HG02970 (cell line): ENCODE measurements around the gene PRSS33.

Source experiments
- ATAC-seq: cut with Tn5 transposase; IDR thresholded peaks from one replicate; pipeline ENCODE4 v1.9.1; 2021; ENCODE audit warnings: mild to moderate bottlenecking, moderate library complexity, moderate number of reproducible peaks; ENCODE audit not compliant: unreplicated experiment, low FRiP score

PRSS33 gene

DNA sequence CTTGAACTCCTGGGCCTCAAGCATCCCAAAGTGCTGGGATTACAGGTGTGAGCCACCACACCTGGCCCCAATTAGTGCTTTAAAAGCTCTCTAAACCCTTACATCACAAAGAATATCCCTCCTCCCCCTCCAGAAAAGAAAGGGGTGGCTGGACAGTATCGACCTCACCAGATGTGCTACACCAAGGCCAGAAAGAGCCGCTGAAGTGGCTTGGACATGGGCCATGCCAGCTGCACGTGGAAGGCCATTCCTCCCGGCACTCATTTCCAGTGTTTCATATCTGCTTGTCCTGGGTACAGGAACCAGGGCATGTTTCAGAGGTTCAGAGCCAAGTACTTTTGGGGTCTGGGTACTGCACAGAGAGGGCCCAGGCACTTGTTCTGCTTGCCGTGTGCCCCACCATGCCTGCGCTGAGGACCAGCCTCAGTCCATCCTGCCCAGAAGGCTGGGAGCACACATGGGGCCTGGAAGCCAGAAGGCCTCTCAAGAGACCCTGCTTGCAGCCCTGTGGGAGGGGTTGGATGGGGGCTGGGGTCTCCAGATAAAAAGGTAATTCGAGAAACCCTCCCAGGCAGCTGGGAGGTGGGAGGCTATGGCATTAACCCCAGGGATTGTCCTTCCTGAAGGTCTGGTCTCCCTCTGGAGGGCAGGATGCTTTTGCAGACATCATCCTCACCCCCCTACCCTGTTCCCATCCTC lies 38.5 kb downstream of the PRSS33 start:
- ATAC-seq: no peak

DNA sequence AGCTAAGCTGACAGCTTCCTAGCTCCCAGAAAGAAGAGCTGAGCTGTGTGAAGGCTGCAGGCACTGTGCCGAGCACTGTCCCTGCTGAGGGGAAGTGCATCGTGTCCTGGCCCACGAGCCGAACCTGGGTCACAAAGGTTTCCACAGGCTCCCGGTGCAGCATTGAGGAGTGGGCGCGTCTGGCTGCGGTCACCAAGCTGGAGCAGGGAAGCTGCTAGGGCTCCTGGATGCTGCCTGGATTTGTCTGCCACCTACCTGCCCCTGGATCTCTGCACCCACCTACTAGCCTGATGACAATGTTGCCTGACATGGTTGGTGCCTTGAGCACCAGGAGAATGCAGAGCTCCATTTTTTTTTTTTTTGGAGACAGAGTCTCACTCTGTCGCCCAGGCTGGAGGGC lies 41.4 kb downstream of the PRSS33 start:
- no peak for ATAC-seq

DNA sequence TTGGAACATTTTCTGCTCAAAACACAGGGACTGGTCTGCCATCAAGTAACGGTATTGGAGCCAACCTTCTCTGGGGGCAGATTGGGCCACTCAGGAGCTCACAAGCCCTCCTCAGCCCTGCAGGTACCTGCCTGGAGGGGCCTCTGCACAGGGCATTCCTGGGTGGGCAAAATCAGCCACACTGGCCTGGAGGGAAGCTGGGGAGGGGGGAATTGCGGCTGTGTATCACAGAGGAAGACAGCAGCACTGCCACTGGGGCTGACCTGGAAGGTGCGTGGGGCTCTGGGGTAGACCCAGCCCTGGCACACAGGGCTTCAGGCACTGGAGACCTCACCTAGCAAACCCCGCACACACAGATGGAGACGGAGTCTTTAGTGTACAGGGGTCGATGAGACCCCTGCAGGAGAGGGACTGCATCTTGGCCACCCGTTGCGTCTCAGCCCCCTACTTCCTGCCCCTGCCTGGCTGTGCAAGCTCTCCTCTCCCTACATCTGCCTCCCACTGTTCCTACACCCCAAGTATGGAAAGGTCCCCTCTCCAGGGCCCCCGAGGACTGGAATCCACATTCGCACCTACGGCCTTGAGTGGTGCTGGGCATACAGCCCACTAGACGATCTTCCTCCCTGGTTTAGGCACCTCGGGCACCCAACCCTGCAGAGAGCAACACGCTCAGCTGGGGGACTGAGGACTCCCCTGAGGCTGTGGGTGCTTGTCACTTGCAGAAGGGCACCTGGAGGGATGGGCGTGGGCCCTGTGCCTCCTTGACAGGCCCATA lies 42.1 kb downstream of the PRSS33 start:
- ATAC-seq: no peak

DNA sequence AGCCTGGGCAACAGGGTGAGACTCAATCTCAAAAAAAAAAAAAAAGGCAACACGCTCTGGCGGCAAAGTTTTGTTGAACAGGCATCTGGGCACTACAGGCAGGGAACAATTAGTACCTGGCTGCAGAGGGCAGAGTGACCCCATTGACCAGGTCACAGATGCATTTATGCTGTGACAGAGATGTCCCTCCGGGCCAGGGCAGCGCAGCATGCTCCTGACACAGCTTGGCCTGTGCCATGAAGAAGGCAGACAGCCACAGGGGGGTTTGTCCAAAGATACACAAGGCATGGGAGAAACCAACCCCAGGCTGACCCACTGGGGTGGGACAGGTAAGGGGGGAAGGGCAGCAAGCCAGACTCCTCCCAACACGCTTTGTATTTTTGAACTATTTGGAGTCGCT lies 42.6 kb downstream of the PRSS33 start:
- no peak for ATAC-seq

DNA sequence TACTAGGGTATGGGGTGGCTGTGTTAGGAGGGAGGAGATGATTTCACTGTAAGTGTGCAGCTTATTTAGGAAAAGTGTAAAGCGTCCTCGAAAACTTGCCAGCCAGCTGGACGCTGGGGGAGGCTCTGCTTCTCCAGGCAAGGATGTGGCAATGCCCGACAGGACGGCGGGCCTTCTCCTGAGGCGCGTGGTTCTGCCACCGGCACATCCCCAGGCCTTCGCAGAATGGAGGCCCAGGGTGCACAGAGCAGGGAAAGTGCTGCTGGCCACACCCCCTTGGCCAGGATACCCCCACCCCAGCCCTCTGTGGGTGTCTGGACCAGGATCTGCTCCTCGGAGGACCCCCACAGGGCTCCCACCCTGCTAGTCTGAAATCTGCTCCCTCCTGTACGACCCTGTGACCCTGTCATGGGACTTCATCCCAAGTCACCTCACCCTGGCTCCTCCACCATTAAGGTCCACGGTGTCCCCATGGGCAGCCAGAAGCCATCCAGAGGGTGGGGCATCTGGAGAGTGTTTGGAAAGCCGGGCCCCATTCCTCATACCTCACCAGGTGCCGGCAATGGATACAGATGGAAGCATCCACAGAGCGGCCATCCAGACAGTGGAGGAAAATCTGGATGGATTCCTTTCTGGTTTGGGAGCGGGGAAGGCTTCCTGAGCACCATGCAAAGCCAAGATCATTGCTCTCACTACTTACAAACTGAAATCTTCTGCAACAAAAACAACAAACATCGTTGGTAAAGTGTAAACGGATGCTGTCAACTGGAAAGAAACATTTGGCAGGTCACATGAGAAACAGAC lies 44.2 kb downstream of the PRSS33 start:
- no peak for ATAC-seq

DNA sequence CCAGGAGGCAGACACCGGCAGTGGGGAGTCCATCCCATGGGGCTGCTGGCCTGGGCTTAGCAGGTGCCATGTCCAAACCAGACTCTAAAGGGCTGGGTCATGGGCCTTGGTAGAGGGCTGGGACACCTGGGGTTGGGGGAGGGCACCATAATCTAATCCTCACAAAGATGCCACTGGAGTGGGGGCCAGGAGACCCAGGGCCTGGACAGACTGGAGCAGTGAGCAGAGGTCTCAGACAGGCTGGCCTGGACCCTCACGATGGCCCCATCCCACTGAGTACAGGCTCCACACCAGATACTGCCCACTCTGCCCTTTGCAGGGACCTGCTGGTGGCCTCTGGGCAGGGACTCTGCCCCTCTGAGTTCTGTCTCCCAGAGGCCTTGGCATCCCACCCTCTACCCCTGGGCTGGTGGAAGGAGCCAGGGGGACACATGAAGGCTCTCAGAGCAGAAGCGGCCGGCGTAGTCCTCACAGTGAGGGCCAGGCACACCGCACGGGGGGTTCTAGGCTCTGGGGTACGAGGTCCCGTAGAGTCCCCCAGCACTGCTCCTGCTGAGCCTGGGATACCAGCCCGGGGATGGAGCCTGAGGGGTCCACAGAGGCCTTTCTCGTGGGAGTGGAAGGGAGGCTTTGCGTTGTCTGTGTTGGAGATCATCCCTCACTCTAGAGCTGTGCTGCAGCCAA lies 44.9 kb downstream of the PRSS33 start:
- ATAC-seq: no peak

DNA sequence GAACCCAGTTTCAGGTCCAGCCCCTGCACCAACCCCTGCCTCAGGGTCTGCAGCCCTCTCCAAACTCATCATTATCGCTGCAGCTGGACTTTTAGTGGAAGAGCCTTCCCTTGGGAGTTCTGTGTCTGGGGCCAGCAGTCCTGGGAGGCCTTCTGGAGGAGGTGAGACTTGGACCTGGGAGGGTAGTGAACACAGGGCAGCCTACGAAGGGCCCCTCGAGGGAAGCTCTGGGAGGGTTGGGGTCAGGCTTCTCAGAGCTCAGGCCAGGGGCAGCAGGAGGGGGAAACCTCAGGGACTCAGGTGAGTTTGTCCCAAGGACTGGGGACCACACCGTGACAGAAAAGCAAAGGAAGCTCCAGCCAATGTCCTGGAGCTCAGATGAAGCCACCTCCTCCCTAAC lies 46.2 kb downstream of the PRSS33 start:
- no peak for ATAC-seq

DNA sequence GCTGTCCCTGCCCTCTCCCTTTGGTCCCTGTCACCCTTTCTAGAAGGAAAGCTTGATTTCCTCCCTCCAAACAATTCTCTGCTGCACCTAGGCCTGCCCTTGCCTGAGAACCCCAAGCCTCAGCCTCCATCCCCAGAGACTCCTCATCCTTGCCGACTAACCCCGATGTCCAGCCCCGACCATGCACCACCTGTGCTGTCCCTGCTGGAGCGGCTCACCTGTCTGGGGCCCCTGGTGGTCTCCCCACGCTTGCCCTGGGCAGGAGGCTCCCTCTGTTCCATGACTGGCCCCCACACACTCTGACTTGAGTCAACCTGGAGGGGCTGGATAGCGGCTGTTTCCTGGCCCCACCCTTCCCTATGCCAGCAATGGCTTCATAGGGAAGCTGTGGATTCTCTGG lies 46.9 kb downstream of the PRSS33 start:
- ATAC-seq: no peak

DNA sequence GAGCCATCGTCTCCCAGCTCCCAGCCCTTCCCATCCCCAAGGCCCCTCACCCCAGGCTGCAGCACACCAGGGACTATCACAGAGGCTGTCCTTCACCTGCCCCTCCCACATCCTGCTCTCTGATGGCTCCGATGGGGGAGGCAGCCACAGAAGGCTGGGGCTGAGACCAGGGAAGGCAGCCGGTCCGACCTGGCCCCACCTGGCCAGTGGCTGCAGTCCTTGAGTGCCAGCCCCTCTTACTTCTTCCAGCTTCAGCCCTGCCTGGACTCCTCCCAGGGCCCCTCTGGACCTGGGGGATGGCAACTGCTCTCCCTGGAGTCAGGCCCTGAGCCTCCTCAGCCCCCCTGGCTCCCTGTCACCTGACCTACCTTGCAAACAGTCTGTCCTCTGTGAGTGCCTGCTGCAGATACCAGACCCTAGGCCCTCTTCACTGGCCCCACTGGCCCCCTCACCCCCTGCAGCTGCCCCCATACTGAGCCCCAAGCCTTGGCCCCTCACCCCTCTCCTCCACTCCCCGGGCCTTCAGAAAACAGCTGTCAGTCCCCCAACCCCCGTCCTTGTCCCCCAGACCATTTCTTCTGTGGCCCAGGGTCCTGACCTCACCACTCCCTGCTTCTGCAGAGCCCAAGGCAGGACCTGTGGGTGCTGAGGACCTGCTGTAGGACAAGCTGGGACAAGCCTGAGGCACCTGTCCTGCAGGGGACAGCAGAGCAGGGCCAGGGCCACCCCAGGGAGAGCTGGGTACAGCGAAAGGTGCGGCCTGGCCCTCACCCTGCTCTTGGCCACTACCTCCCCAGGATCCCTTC lies 47.5 kb downstream of the PRSS33 start:
- no peak for ATAC-seq

DNA sequence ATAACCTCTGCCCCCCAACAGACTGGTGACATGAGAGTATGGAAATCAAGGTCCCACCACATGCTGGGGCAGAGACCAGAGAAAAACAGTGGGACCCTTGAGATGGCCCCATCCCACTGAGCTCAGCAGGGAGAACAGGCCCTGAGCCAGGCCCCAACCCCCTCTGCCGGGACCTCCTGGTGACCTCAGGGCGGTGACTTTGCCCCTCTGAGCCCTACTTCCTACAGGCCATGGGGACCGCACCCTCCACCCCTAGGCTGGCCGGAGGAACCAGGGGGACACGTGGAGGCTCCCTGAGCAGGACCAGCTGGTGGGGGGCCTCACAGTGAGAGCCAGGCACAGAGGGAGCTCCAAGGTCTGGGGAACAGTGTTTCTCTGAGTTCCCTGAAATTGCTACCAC lies 48.7 kb downstream of the PRSS33 start:
- ATAC-seq: no peak

DNA sequence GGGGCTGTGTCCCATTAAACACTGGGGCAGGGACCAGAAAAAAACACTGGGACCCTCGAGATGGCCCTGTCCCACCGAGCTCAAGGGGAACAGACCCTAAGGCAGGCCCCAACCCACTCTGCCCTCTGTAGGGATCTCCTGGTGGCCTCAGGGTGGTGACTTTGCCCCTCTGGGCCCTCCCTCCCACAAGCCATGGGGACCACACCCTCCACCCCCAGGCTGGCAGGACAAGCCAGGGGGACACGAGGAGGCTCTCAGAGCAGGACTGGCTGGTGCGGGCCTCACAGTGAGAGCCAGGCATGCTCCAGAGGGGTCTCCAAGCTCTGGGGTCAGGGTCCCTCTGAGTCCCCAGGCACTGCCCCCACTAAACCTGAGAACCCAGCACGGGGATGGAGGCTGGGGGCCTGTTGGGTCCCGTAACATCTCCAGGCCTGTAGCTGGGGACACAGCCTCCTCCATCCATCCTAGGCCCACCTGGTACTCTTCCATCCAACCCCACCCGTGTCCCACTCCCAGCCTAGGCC lies 49.4 kb downstream of the PRSS33 start:
- no peak for ATAC-seq

DNA sequence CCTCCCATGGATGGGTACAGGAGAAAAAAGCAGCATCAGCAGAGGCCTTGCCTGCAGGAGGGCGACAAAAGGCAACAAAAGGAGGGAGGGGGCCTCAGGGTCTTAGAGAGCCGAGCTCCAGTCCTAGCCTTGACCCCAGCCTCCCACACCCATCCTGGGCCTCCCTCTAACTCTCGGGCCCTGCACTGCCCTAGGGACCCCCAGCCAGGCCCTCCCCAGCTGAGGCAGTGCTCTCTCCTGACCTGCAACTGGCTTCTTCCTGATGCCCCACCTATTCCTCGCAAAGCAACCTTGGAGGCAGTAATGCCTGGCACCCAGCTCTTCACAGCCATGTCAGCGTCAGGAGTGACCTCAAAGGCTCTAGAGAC lies 50.1 kb downstream of the PRSS33 start:
- ATAC-seq: no peak

DNA sequence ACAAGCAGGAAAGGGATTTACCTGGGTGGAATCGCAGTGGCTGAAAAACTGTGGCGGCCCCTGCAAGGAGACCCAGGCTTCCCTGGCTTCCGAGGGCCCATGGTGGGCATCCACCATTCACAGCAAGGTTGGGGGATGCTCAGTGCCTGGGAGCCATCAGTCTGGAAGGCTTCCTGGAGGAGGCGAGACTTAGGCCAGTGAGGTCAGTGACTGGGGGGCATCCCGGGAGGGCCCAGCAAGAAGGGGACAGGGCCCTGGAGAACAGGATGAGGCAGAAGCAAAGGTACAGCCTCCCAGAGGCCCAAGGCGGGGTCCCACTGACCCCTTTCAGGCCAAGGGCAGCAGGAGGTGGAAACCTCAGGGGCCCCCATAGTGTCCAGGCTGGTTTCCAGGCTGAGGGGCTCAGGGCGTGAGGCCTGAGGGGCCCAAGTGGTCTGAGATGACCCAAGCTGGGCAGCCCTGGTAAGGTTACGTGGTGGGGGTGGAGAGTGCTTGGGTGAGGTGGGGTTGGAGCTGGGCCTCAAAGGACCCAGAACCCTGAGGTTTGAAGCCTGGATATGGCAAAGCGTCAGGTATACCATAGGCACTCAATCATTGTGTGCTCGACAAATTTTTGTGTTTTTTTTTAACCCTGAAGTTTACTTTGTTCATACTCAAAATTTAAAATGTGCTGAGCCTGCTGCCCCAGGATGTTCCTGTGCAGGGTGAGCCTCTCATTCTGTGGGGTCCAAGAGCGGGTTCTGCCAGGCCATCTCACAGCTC lies 50.7 kb downstream of the PRSS33 start:
- ATAC-seq: no peak

DNA sequence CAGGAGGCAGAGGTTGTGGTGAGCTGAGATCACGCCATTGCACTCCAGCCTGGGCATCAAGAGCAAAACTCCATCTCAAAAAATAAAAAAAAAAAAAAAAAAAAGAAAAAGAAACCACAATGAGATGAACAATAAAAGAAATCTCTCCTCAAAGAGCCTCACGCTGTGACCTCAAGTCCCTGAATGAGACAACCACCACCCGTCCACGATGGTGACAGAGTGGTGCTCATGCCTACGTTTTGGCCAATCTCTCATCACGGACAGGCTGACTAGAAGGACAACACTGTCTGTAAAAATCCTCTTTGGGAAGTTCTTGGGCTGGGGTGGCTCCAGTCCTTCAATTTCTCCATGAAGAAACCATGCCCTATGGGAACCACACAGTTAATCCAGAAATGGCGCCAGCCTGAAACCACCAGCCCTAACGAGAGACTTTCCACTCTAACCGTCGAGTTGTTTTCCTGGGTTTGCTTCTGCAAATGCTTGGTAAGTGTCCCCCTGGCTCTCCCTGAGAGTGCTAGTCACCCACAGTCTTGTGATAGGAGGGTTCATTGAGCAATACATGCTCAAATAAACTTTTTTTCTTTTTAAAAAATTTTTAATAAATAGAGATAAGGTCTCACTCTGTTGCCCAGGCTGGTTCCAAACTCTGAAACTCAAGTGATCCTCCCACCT lies 52.4 kb downstream of the PRSS33 start:
- no peak for ATAC-seq
